Astrocyte (in vitro differentiated cells and primary cell): Measurements from ENCODE around the gene PDIA5. TPM values are rescaled to one million over a fixed set of nuclear protein-coding genes. Genes with fewer than 3 reads are reported as not detected.

Experiments
- DNase-seq: peaks from one replicate; pipeline ENCODE4 v3.0.0-alpha.2; 2010; ENCODE audit warnings: low read depth
- FAIRE-seq: peaks from 2 replicates; lab custom pipeline; 2011; peaks lifted over from hg19 to GRCh38; lab: Jason Lieb, UNC
- H2AFZ ChIP-seq: 2 replicates; pipeline ENCODE4 v1.6.0; 2012; ENCODE audit warnings: low read depth, low read length, inconsistent platforms
- H3K27ac ChIP-seq: 2 replicates; pipeline ENCODE4 v1.5.1; 2011; ENCODE audit warnings: low read depth, low read length, inconsistent platforms
- H3K27me3 ChIP-seq: 2 replicates; pipeline ENCODE4 v1.6.0; 2011; ENCODE audit warnings: low read length, inconsistent platforms; ENCODE audit not compliant: insufficient read depth
- H3K36me3 ChIP-seq: 2 replicates; pipeline ENCODE4 v1.5.1; 2011; ENCODE audit warnings: low read length, inconsistent platforms; ENCODE audit not compliant: insufficient read depth
- H3K4me1 ChIP-seq: 2 replicates; pipeline ENCODE4 v1.5.1; 2011; ENCODE audit warnings: low read length, inconsistent platforms; ENCODE audit not compliant: insufficient read depth
- H3K4me2 ChIP-seq: 2 replicates; pipeline ENCODE4 v1.6.0; 2012; ENCODE audit warnings: low read length, inconsistent platforms
- H3K4me3 ChIP-seq: 2 replicates; pipeline ENCODE4 v1.5.1; 2011; ENCODE audit warnings: low read depth, mild to moderate bottlenecking, low read length, inconsistent platforms; ENCODE audit not compliant: insufficient read depth
- H3K79me2 ChIP-seq: 2 replicates; pipeline ENCODE4 v1.6.0; 2012; ENCODE audit warnings: mild to moderate bottlenecking, low read length, inconsistent platforms; ENCODE audit not compliant: insufficient read depth
- H3K9ac ChIP-seq: 2 replicates; pipeline ENCODE4 v1.6.0; 2012; ENCODE audit warnings: mild to moderate bottlenecking, low read length, inconsistent platforms
- H3K9me3 ChIP-seq: 2 replicates; pipeline ENCODE4 v1.5.1; 2012; ENCODE audit warnings: low read depth, mild to moderate bottlenecking, low read length, inconsistent platforms; ENCODE audit not compliant: insufficient read depth
- H4K20me1 ChIP-seq: 2 replicates; pipeline ENCODE4 v1.6.0; 2012; ENCODE audit warnings: low read length, inconsistent platforms; ENCODE audit not compliant: insufficient read depth
- H3K27ac Mint-ChIP-seq: one replicate; pipeline ENCODE4 v1.8.0; 2021; ENCODE audit warnings: mild to moderate bottlenecking, mixed read lengths; ENCODE audit not compliant: unreplicated experiment
- H3K27me3 Mint-ChIP-seq: one replicate; pipeline ENCODE4 v1.8.0; 2021; ENCODE audit warnings: low read depth, mixed read lengths; ENCODE audit not compliant: unreplicated experiment
- H3K36me3 Mint-ChIP-seq: one replicate; pipeline ENCODE4 v1.8.0; 2021; ENCODE audit warnings: low read depth, mixed read lengths; ENCODE audit not compliant: unreplicated experiment
- H3K4me1 Mint-ChIP-seq: one replicate; pipeline ENCODE4 v1.8.0; 2021; ENCODE audit warnings: low read depth, mixed read lengths; ENCODE audit not compliant: unreplicated experiment
- H3K4me3 Mint-ChIP-seq: one replicate; pipeline ENCODE4 v1.8.0; 2021; ENCODE audit warnings: mild to moderate bottlenecking, moderate library complexity, mixed read lengths; ENCODE audit not compliant: unreplicated experiment
- H3K9me3 Mint-ChIP-seq: one replicate; pipeline ENCODE4 v1.8.0; 2021; ENCODE audit warnings: mild to moderate bottlenecking, mixed read lengths; ENCODE audit not compliant: unreplicated experiment
- EZH2 ChIP-seq: IDR thresholded peaks from 2 replicates; pipeline ENCODE4 v1.6.1; 2012; ENCODE audit warnings: mild to moderate bottlenecking, low read length, inconsistent platforms; ENCODE audit not compliant: insufficient read depth
- total RNA-seq: library from RNA; stranded (reverse); gene quantifications from 2 replicates; pipeline ENCODE4 v1.2.1, GENCODE V29; 2021
- TF ChIP-seq, protein P1 (sequence below): IDR thresholded peaks from 2 replicates; pipeline ENCODE4 v1.5.1; 2011; ENCODE audit warnings: low read depth, mild to moderate bottlenecking, inconsistent platforms, low read length, moderate library complexity; ENCODE audit not compliant: insufficient read depth

Gene PDIA5
- total RNA-seq, 1 donor from 2014 or later = 77.5 TPM

DNA sequence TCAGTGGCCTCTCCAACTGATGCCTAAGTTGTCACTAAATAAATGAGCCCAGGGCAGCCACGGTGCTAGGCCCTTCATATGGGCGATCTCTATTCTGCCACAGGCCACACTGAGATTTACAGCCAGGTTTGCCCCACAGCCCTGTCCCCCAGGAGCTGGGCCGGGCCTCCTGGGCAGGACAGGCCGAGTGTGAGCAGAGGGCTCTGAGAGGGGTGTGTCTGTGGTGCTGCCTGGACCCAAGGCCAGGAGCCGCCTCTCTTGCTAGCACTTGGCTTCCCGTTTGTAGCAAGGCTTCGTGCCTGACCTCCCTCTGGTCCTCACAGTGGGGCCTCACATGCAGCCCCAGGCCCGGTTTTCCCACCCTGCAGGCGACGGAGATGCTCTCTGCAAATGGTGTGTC is 67.8 kb downstream of the PDIA5 start:
- FAIRE-seq (no peak), DNase-seq (no peak)
- no peaks in the 10 kb centered on the region for H3K27me3 Mint-ChIP-seq
- H3K9me3 ChIP-seq = no peaks in the 10 kb centered on the region
- no peaks in the 10 kb centered on the region for H3K27me3 ChIP-seq
- no peak for TF ChIP-seq EZH2
- TF ChIP-seq, protein P1, sequence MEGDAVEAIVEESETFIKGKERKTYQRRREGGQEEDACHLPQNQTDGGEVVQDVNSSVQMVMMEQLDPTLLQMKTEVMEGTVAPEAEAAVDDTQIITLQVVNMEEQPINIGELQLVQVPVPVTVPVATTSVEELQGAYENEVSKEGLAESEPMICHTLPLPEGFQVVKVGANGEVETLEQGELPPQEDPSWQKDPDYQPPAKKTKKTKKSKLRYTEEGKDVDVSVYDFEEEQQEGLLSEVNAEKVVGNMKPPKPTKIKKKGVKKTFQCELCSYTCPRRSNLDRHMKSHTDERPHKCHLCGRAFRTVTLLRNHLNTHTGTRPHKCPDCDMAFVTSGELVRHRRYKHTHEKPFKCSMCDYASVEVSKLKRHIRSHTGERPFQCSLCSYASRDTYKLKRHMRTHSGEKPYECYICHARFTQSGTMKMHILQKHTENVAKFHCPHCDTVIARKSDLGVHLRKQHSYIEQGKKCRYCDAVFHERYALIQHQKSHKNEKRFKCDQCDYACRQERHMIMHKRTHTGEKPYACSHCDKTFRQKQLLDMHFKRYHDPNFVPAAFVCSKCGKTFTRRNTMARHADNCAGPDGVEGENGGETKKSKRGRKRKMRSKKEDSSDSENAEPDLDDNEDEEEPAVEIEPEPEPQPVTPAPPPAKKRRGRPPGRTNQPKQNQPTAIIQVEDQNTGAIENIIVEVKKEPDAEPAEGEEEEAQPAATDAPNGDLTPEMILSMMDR = no peak
- no peaks in the 10 kb centered on the region for H3K4me1 Mint-ChIP-seq
- no peak overlapping the region for H3K9ac ChIP-seq
- no peaks in the 10 kb centered on the region for H3K4me1 ChIP-seq
- H3K79me2 ChIP-seq = no peaks in the 10 kb centered on the region
- no peak overlapping the region for H3K4me3 Mint-ChIP-seq
- peaks cover 29% of the 10 kb centered on the region for H4K20me1 ChIP-seq
- H3K4me2 ChIP-seq = no peak overlapping the region
- no peak overlapping the region for H3K27ac Mint-ChIP-seq
- no peak overlapping the region for H3K27ac ChIP-seq
- no peaks in the 10 kb centered on the region for H3K9me3 Mint-ChIP-seq
- no peak overlapping the region for H2AFZ ChIP-seq
- no peak overlapping the region for H3K4me3 ChIP-seq
- H3K36me3 Mint-ChIP-seq = peaks cover 19% of the 10 kb centered on the region
- H3K36me3 ChIP-seq = peaks cover 25% of the 10 kb centered on the region

DNA sequence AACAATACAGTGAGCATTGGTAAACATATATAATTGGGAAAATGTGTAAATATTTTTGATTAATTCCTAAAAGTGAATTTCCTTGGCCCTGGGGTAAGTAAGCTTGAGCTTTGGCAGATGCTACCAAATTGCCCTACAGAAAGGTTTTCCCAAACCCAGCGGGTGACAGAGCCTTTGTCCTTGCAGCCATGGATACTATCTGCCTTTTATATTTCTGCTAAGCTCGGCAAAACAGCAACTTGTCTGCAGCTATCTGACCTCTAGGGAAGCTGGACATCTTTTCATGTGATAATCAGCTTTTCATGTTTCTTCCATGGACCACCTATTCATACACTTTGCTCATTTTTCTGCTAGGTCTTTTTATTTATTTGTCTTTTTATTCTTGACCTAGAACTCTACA is 70.2 kb downstream of the PDIA5 start:
- no peak for FAIRE-seq

DNA sequence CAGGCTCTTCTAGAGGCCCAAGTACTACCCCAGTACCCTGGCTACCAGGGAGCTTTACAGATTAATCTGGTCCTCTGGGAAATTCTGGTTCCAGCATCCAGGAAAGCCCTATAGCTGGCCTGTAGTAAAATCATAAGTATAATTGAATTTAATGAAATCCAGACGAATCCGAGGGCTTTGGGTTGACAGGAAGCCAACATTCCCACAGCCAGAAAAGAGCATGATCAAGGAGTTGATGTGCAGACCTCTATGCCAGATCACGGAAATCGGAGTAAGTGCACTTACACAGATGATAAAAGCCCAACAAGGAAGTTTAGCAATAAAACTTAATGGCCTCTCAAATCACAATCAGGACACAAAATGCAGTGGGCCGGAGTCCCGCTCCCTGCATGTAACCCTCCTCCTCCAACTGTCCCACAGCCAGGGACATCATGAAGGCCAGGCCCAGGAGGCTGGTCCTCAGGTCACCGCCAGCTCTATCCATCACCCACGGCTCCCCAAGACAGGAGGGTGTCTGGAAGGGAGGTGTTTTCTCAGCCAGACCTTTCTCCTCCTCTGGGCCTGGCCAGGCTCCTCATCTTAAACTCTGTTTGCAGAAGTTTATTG is 72.1 kb downstream of the PDIA5 start:
- Histone ChIP-seq H4K20me1 (peaks cover 43% of the 10 kb centered on the region), H3K9ac (no peak overlapping the region), H3K4me1 (peaks cover 5% of the 10 kb centered on the region), H3K27me3 (no peaks in the 10 kb centered on the region), H3K4me2 (no peak overlapping the region), H3K27ac (no peak overlapping the region), H3K36me3 (peaks cover 6% of the 10 kb centered on the region), H3K4me3 (no peak overlapping the region), H3K9me3 (no peaks in the 10 kb centered on the region), H2AFZ (no peak overlapping the region), H3K79me2 (no peaks in the 10 kb centered on the region)
- no peak for DNase-seq
- H3K27ac Mint-ChIP-seq = no peak overlapping the region
- H3K9me3 Mint-ChIP-seq = no peaks in the 10 kb centered on the region
- H3K27me3 Mint-ChIP-seq = no peaks in the 10 kb centered on the region
- no peak overlapping the region for H3K4me3 Mint-ChIP-seq
- FAIRE-seq = no peak
- H3K36me3 Mint-ChIP-seq = peaks cover 18% of the 10 kb centered on the region
- peaks cover 7% of the 10 kb centered on the region for H3K4me1 Mint-ChIP-seq
- TF ChIP-seq, protein P1 = no peak
- no peak for TF ChIP-seq EZH2

More for the DNA sequence above, 70.2 kb downstream of the PDIA5 start:
- Mint-ChIP-seq H3K4me3 (no peak overlapping the region), H3K27me3 (no peaks in the 10 kb centered on the region), H3K36me3 (peaks cover 15% of the 10 kb centered on the region), H3K27ac (no peak overlapping the region), H3K9me3 (no peaks in the 10 kb centered on the region), H3K4me1 (no peaks in the 10 kb centered on the region)
- no peaks in the 10 kb centered on the region for H3K4me1 ChIP-seq
- no peaks in the 10 kb centered on the region for H3K27me3 ChIP-seq
- no peak overlapping the region for H2AFZ ChIP-seq
- no peak overlapping the region for H3K9ac ChIP-seq
- H3K79me2 ChIP-seq = no peaks in the 10 kb centered on the region
- no peak overlapping the region for H3K4me2 ChIP-seq
- no peak overlapping the region for H3K27ac ChIP-seq
- peaks cover 20% of the 10 kb centered on the region for H3K36me3 ChIP-seq
- peaks cover 40% of the 10 kb centered on the region for H4K20me1 ChIP-seq
- H3K9me3 ChIP-seq = no peaks in the 10 kb centered on the region
- TF ChIP-seq, protein P1 = no peak
- no peak for TF ChIP-seq EZH2
- H3K4me3 ChIP-seq = no peak overlapping the region
- no peak for DNase-seq
